Measurements from ENCODE around the gene NRM. TPM values are rescaled to one million over a fixed set of nuclear protein-coding genes. Genes with fewer than 3 reads are reported as not detected.

NRM gene
- total RNA-seq, 1 experiment from 2014 or later, result 31.2 TPM

GRCh38 chr6:30722280-30723112 lies 31.7 kb upstream of the NRM start (continued):
- TF ChIP-seq, protein P1, sequence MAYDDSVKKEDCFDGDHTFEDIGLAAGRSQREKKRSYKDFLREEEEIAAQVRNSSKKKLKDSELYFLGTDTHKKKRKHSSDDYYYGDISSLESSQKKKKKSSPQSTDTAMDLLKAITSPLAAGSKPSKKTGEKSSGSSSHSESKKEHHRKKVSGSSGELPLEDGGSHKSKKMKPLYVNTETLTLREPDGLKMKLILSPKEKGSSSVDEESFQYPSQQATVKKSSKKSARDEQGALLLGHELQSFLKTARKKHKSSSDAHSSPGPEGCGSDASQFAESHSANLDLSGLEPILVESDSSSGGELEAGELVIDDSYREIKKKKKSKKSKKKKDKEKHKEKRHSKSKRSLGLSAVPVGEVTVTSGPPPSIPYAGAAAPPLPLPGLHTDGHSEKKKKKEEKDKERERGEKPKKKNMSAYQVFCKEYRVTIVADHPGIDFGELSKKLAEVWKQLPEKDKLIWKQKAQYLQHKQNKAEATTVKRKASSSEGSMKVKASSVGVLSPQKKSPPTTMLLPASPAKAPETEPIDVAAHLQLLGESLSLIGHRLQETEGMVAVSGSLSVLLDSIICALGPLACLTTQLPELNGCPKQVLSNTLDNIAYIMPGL (CRISPR knock-in tag; IDR thresholded peaks at IDR 0.05), result no peak
- TF ChIP-seq CDX4 (CRISPR knock-in tag; IDR thresholded peaks at IDR 0.05; ENCODE audit: borderline replicate concordance) (no peak), CTCF (IDR thresholded peaks at IDR 0.05) (peak; percentile 98), ZNF263 (CRISPR knock-in tag; IDR thresholded peaks at IDR 0.05; ENCODE audit: low read depth) (no peak), ZNF671 (CRISPR knock-in tag; IDR thresholded peaks at IDR 0.05) (no peak), ZNF416 (CRISPR knock-in tag; IDR thresholded peaks at IDR 0.05) (peak; percentile 55; the same call in 1 of the 2 replicates), NR2C2 (CRISPR knock-in tag; IDR thresholded peaks at IDR 0.05) (no peak), GRHL2 (CRISPR knock-in tag; IDR thresholded peaks at IDR 0.05; ENCODE audit: insufficient replicate concordance, severe bottlenecking) (no peak), PRRX2 (CRISPR knock-in tag; IDR thresholded peaks at IDR 0.05) (0 out of 2 replicates have a peak, but pooled peaks have one; percentile 72), NFATC4 (CRISPR knock-in tag; IDR thresholded peaks at IDR 0.05) (no peak), CREB1 (CRISPR knock-in tag; IDR thresholded peaks at IDR 0.05) (no peak), SMAD4 (CRISPR knock-in tag; IDR thresholded peaks at IDR 0.05) (no peak), EMX1 (CRISPR knock-in tag; IDR thresholded peaks at IDR 0.05) (no peak), ZBTB43 (CRISPR knock-in tag; IDR thresholded peaks at IDR 0.05) (no peak), ZNF281 (CRISPR knock-in tag; IDR thresholded peaks at IDR 0.05) (no peak), TP53 (CRISPR knock-in tag; IDR thresholded peaks at IDR 0.05) (no peak), ETV6 (CRISPR knock-in tag; IDR thresholded peaks at IDR 0.05) (no peak), E2F1 (CRISPR knock-in tag; IDR thresholded peaks at IDR 0.05) (no peak), PREB (CRISPR knock-in tag; IDR thresholded peaks at IDR 0.05; ENCODE audit: borderline replicate concordance) (no peak), ZNF423 (CRISPR knock-in tag; IDR thresholded peaks at IDR 0.05) (no peak), GABPB1 (CRISPR knock-in tag; IDR thresholded peaks at IDR 0.05) (peak; percentile 8; the same call in 1 of the 2 replicates), SP1 (CRISPR knock-in tag; conservative IDR thresholded peaks at IDR 0.05) (peak; percentile 17; the same call in 1 of the 2 replicates), ZNF317 (CRISPR knock-in tag; IDR thresholded peaks at IDR 0.05; ENCODE audit: borderline replicate concordance, low read depth) (no peak), ZNF232 (CRISPR knock-in tag; IDR thresholded peaks at IDR 0.05) (no peak), JUN (CRISPR knock-in tag; IDR thresholded peaks at IDR 0.05) (no peak)
- TF ChIP-seq, protein P2, sequence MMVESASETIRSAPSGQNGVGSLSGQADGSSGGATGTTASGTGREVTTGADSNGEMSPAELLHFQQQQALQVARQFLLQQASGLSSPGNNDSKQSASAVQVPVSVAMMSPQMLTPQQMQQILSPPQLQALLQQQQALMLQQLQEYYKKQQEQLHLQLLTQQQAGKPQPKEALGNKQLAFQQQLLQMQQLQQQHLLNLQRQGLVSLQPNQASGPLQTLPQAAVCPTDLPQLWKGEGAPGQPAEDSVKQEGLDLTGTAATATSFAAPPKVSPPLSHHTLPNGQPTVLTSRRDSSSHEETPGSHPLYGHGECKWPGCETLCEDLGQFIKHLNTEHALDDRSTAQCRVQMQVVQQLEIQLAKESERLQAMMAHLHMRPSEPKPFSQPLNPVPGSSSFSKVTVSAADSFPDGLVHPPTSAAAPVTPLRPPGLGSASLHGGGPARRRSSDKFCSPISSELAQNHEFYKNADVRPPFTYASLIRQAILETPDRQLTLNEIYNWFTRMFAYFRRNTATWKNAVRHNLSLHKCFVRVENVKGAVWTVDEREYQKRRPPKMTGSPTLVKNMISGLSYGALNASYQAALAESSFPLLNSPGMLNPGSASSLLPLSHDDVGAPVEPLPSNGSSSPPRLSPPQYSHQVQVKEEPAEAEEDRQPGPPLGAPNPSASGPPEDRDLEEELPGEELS (CRISPR knock-in tag; IDR thresholded peaks at IDR 0.05), result no peak

Measured in WTC11 (cell line).